Smooth muscle cell (in vitro differentiated cells): ENCODE results near the gene MLEC. TPM values are rescaled to one million over a fixed set of nuclear protein-coding genes. Genes with fewer than 3 reads are reported as not detected.

Experiments
- DNase-seq: peaks from one replicate; lab custom pipeline; 2025; ENCODE audit not compliant: unreplicated experiment; lab: John Stamatoyannopoulos, UW
- H2AFZ ChIP-seq: fragments of 200-600 bp; sonication (generic); 2 replicates; pipeline ENCODE4 v1.6.0; 2016; ENCODE audit warnings: antibody characterized with exemption, low read depth, mild to moderate bottlenecking
- H3F3A ChIP-seq: fragments of 200-600 bp; sonication (generic); 2 replicates; pipeline ENCODE4 v1.6.0; 2017; ENCODE audit warnings: antibody characterized with exemption, low read depth
- H3K27ac ChIP-seq: fragments of 200-600 bp; sonication (generic); 2 replicates; pipeline ENCODE4 v1.5.1; 2016; ENCODE audit warnings: low read depth, mild to moderate bottlenecking
- H3K27me3 ChIP-seq: fragments of 200-600 bp; sonication (generic); 2 replicates; pipeline ENCODE4 v1.6.1; 2016; ENCODE audit warnings: low read depth, mild to moderate bottlenecking
- H3K36me3 ChIP-seq: fragments of 200-600 bp; sonication (generic); 2 replicates; pipeline ENCODE4 v1.5.1; 2016; ENCODE audit warnings: low read depth
- H3K4me1 ChIP-seq: fragments of 200-600 bp; sonication (generic); 2 replicates; pipeline ENCODE4 v1.5.1; 2016; ENCODE audit warnings: low read depth
- H3K4me2 ChIP-seq: fragments of 200-600 bp; sonication (generic); 2 replicates; pipeline ENCODE4 v1.6.0; 2016; ENCODE audit warnings: mild to moderate bottlenecking
- H3K4me3 ChIP-seq: fragments of 200-600 bp; sonication (generic); 2 replicates; pipeline ENCODE4 v1.5.1; 2016; ENCODE audit warnings: mild to moderate bottlenecking
- H3K79me2 ChIP-seq: fragments of 200-600 bp; sonication (generic); 2 replicates; pipeline ENCODE4 v1.6.0; 2016; ENCODE audit warnings: low read depth, mild to moderate bottlenecking
- H3K9ac ChIP-seq: fragments of 200-600 bp; sonication (generic); 2 replicates; pipeline ENCODE4 v1.6.0; 2016; ENCODE audit warnings: low read depth
- H3K9me3 ChIP-seq: fragments of 200-600 bp; sonication (generic); replicated peaks from 2 replicates; pipeline ENCODE4 v1.5.1; 2016; ENCODE audit warnings: low read depth
- H4K20me1 ChIP-seq: fragments of 200-600 bp; sonication (generic); 2 replicates; pipeline ENCODE4 v1.6.0; 2016; ENCODE audit warnings: low read depth
- CTCF ChIP-seq: fragments of 200-600 bp; sonication (generic); IDR thresholded peaks from 2 replicates; pipeline ENCODE4 v1.5.1; 2017; ENCODE audit warnings: borderline replicate concordance, mild to moderate bottlenecking, antibody characterized with exemption; ENCODE audit not compliant: insufficient read depth, poor library complexity, severe bottlenecking
- WGBS: methylation state at CpG from one replicate; pipeline ENCODE4 v1.1.7; 2016; ENCODE audit warnings: low lambda C conversion rate; 5-methylcytosine and 5-hydroxymethylcytosine counted together
- polyA plus RNA-seq: library from polyadenylated mRNA; unstranded; fragments of >200 nt; fragmentation: Nextera tagmentation; extraction: Ambion mirVana; gene quantifications from 2 replicates; pipeline ENCODE4 v1.2.1, GENCODE V29; 2016
- total RNA-seq: library from RNA; depleted of rRNA; stranded (reverse); fragments of >200 nt; gene quantifications from 2 replicates; pipeline ENCODE4 v1.2.3, GENCODE V29; 2014

Gene MLEC
- total and polyA plus RNA-seq, 2 experiments from 2014 or later: 70.7 to 230 TPM

GRCh38 chr12:120736404-120737331, 49.7 kb downstream of the MLEC start:
- 93% methylated on average over 30 of the region's 38 CpGs for WGBS
- DNase-seq: no peak

GRCh38 chr12:120737557-120738251, 50.8 kb downstream of the MLEC start:
- no peaks in the 10 kb centered on the region for H3K4me1 ChIP-seq
- no peak for DNase-seq
- no peak overlapping the region for H3K4me2 ChIP-seq
- TF ChIP-seq CTCF: no peak
- no peaks in the 10 kb centered on the region for H3F3A ChIP-seq
- no peak overlapping the region for H3K4me3 ChIP-seq
- no peaks in the 10 kb centered on the region for H3K79me2 ChIP-seq
- H3K9me3 ChIP-seq: no peaks in the 10 kb centered on the region
- no peaks in the 10 kb centered on the region for H4K20me1 ChIP-seq
- no peak overlapping the region for H3K27ac ChIP-seq
- no peaks in the 10 kb centered on the region for H3K27me3 ChIP-seq
- no peaks in the 10 kb centered on the region for H3K36me3 ChIP-seq
- no peak overlapping the region for H3K9ac ChIP-seq
- no peak overlapping the region for H2AFZ ChIP-seq
- 85% methylated on average over 22 of the region's 25 CpGs for WGBS

More at GRCh38 chr12:120736404-120737331, 49.7 kb downstream of the MLEC start:
- H3K9me3 ChIP-seq: no peaks in the 10 kb centered on the region
- no peaks in the 10 kb centered on the region for H3K4me1 ChIP-seq
- H3K79me2 ChIP-seq: no peaks in the 10 kb centered on the region
- no peaks in the 10 kb centered on the region for H3F3A ChIP-seq
- H3K27me3 ChIP-seq: no peaks in the 10 kb centered on the region
- no peak for TF ChIP-seq CTCF
- no peak overlapping the region for H3K4me3 ChIP-seq
- no peaks in the 10 kb centered on the region for H4K20me1 ChIP-seq
- no peaks in the 10 kb centered on the region for H3K36me3 ChIP-seq
- H3K9ac ChIP-seq: no peak overlapping the region
- no peak overlapping the region for H3K27ac ChIP-seq
- H3K4me2 ChIP-seq: no peak overlapping the region
- no peak overlapping the region for H2AFZ ChIP-seq

DNA sequence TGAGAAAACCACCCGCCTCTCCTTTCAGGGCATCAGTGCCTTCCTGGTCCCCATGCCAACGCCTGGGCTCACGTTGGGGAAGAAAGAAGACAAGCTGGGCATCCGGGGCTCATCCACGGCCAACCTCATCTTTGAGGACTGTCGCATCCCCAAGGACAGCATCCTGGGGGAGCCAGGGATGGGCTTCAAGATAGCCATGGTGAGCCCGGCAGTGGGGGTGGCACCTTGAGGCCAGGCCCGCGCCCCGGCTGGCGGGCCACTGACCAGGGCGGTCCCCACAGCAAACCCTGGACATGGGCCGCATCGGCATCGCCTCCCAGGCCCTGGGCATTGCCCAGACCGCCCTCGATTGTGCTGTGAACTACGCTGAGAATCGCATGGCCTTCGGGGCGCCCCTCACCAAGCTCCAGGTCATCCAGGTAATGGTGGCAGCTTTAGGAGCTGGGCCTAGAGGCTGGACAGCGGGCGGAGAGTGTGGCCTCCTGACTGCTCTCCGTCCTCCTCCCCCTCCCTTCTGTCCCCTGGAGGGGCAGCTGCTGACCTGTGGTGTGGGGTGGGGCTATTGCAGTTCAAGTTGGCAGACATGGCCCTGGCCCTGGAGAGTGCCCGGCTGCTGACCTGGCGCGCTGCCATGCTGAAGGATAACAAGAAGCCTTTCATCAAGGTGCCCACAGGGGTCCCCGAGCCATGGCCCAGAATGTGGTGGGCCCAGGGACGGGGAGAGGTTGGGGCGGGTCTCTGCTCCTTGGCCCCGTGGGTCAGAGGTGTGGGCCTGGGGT, 51.5 kb downstream of the MLEC start:
- 94% methylated on average over 29 of the region's 31 CpGs for WGBS
- TF ChIP-seq CTCF: no peak
- H4K20me1 ChIP-seq: no peaks in the 10 kb centered on the region
- H3K9me3 ChIP-seq: no peaks in the 10 kb centered on the region
- no peak overlapping the region for H3K4me2 ChIP-seq
- no peaks in the 10 kb centered on the region for H3F3A ChIP-seq
- H3K79me2 ChIP-seq: no peaks in the 10 kb centered on the region
- H3K4me1 ChIP-seq: no peaks in the 10 kb centered on the region
- no peak overlapping the region for H3K9ac ChIP-seq
- no peak overlapping the region for H3K27ac ChIP-seq
- H3K4me3 ChIP-seq: no peak overlapping the region
- no peaks in the 10 kb centered on the region for H3K27me3 ChIP-seq
- H2AFZ ChIP-seq: no peak overlapping the region
- DNase-seq: no peak
- H3K36me3 ChIP-seq: no peaks in the 10 kb centered on the region
